ENCODE results near the gene CCRL2. TPM values are rescaled to one million over a fixed set of nuclear protein-coding genes. Genes with fewer than 3 reads are reported as not detected.

CCRL2 gene
- total RNA-seq, 4 donors from 2014 or later = 13.5 to 21.2 (median 16.0) TPM; not detected in 1

DNA sequence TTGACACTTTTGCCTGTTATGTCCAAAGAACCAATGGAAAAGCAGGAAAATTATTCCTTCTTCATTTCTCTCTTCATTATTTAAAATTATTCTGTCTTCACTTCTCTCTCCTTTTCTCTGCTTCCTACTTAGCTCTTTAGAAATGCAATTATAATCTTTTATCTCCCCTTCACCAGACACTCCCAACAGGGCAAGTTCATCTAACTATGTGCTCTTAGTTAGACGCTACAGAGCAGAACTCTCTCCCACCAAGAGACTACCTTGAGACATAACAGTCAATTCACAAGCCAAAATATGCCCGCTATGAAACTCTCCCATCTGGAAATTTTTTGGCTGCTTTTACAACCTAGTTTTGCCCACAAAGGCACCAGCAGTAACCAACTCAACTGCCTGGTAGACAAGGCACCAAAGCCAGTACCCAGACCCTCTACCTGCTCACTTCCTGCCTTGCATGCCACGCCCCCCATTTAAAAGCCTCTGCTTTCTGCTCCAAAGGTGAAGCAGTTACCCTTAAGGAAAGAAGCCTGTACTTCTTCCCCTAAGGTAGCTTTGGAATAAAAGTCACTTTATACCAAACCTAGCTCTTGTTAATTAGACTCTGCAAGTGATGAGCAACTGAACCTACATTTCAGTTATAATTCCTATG is 28.1 kb downstream of the CCRL2 start:
- H3K27ac ChIP-seq = no peak overlapping the region
- H3K27me3 ChIP-seq = no peaks in the 10 kb centered on the region
- no peaks in the 10 kb centered on the region for H3K4me1 ChIP-seq
- DNase-seq = no peak
- H3K9me3 ChIP-seq = peaks cover 0 to 9% (median 1%) of the 10 kb centered on the region in 4 donors
- no peak overlapping the region for H3K4me3 ChIP-seq
- TF ChIP-seq POLR2A (IDR thresholded peaks at IDR 0.05) = no peak
- TF ChIP-seq, protein P1, sequence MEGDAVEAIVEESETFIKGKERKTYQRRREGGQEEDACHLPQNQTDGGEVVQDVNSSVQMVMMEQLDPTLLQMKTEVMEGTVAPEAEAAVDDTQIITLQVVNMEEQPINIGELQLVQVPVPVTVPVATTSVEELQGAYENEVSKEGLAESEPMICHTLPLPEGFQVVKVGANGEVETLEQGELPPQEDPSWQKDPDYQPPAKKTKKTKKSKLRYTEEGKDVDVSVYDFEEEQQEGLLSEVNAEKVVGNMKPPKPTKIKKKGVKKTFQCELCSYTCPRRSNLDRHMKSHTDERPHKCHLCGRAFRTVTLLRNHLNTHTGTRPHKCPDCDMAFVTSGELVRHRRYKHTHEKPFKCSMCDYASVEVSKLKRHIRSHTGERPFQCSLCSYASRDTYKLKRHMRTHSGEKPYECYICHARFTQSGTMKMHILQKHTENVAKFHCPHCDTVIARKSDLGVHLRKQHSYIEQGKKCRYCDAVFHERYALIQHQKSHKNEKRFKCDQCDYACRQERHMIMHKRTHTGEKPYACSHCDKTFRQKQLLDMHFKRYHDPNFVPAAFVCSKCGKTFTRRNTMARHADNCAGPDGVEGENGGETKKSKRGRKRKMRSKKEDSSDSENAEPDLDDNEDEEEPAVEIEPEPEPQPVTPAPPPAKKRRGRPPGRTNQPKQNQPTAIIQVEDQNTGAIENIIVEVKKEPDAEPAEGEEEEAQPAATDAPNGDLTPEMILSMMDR (IDR thresholded peaks at IDR 0.05) = no peak
- H3K36me3 ChIP-seq = no peaks in the 10 kb centered on the region

DNA sequence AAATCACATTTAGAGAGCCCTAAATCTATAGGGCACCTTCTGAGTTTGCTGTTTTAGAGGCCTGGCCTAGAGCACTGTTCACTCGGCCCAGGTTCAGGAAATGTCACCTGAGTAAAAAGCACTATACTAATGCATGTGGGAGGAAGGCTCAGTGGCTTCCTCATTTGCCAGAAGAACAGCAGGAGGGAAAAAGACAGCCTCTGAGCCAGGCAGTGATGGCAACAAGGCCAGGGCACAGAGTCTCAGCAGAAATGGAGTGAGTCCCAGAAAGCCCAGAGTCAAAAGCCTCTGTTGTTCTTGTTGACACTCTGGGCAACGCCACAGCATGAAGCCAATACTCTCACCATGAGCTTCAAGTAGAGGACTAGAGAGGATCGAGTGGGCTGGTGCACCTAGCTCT is 31.8 kb downstream of the CCRL2 start:
- no peak overlapping the region for H3K4me3 ChIP-seq
- H3K27ac ChIP-seq = peak overlapping the region in 1 of 4 donors; percentile 14
- no peak for DNase-seq
- H3K9me3 ChIP-seq = no peaks in the 10 kb centered on the region
- no peaks in the 10 kb centered on the region for H3K27me3 ChIP-seq
- no peaks in the 10 kb centered on the region for H3K36me3 ChIP-seq
- TF ChIP-seq POLR2A (IDR thresholded peaks at IDR 0.05) = no peak
- TF ChIP-seq, protein P1 (IDR thresholded peaks at IDR 0.05) = no peak
- peaks cover 0 to 5% (median 0%) of the 10 kb centered on the region in 4 donors for H3K4me1 ChIP-seq

DNA sequence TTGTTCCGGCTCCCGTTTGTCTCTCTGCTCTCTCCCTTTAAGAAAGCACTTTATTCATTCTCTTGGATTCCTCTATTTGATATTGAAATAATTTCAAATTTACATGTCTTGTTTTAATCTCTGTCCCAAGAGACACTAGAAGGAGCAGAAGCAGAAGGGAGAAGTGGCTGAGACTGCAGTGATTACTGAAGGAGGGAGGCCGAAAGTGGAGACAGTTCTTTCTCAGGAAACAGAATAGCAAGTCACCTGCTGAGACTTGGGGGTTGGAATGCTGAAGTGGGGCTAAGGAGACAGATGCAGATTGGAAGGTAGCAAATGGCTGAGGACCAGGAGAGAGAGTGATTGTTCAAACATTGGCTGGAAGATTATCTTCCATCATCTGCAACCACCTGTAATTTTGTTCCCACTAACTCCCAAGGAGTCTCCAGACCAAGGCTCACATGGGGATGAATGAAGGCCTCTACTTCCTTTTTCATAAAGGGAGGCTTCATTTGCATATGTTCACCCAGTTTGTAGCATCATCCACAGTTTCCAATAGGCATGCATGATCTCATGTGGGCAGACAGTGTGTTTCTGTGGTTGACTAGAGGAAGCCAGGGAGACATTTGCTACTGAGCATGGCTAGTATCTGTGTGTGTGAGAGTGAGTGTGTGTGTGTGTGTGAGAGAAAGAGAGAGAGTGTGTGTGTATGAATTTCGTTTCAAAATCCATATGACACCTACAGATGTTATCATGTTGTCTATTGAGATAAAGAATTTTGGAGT is 33.7 kb downstream of the CCRL2 start:
- Histone ChIP-seq H3K4me3 (no peak overlapping the region), H3K36me3 (no peaks in the 10 kb centered on the region), H3K4me1 (peaks cover 0 to 5% (median 0%) of the 10 kb centered on the region in 4 donors), H3K27me3 (no peaks in the 10 kb centered on the region), H3K9me3 (no peaks in the 10 kb centered on the region), H3K27ac (peak overlapping the region in 2 of 4 donors; percentile 8 to 62)
- DNase-seq = peak in 2 of 3 donors; percentile 60 to 71
- no peak for TF ChIP-seq POLR2A (IDR thresholded peaks at IDR 0.05)
- TF ChIP-seq, protein P1 (IDR thresholded peaks at IDR 0.05) = no peak

DNA sequence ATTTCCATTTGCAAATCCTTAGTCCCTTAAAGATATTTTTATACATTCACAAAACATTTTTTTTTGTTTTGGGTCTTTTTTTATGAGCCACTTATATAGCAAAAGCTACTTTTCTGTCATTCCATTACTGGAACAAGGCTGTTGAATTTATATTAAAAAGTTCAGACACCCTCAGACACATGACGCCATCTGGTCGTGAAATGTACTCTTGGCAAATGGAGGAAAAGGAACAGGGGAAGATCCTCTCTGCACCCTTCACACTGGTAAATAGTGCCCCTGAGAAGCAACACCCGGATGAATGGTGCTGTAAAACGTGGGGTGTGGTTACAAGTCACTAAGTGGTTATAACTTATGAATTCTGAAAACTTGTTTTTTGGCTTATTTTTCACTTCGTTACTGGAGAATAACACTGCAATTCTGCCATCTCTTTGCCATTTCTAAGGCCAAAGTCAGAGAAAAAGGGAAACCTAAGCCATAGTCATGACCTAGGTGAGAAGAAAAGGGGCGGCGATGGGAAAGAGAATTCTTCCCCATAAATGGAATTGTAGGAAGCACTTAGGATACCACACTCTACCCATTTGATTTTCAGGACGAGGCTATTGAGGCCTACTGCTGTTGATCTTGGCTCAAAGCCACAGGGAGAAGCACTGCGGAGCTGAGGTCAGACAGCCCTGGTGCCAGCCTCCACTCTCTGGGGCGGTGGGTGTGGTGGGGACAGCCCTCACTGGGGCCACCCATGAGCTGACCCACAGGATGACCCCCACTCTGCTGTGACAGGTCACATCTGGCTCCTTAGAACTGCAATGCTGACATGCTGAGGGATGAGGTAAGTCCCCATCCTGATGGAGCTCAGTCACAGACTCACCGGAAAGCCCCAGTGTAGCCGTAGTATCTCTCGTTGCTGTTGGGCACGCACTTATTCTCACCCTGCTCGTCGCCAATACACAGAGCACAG is 35.8 kb downstream of the CCRL2 start:
- Histone ChIP-seq H3K27me3 (no peaks in the 10 kb centered on the region), H3K9me3 (no peaks in the 10 kb centered on the region), H3K27ac (no peak overlapping the region), H3K4me1 (peaks cover 0 to 5% (median 0%) of the 10 kb centered on the region in 4 donors), H3K4me3 (no peak overlapping the region), H3K36me3 (no peaks in the 10 kb centered on the region)
- TF ChIP-seq, protein P1 (IDR thresholded peaks at IDR 0.05) = peak in 5 of 6 experiments; percentile 17 to 90 (median 77)
- TF ChIP-seq POLR2A (IDR thresholded peaks at IDR 0.05) = no peak
- peak; percentile 38 to 84 (median 57) for DNase-seq

DNA sequence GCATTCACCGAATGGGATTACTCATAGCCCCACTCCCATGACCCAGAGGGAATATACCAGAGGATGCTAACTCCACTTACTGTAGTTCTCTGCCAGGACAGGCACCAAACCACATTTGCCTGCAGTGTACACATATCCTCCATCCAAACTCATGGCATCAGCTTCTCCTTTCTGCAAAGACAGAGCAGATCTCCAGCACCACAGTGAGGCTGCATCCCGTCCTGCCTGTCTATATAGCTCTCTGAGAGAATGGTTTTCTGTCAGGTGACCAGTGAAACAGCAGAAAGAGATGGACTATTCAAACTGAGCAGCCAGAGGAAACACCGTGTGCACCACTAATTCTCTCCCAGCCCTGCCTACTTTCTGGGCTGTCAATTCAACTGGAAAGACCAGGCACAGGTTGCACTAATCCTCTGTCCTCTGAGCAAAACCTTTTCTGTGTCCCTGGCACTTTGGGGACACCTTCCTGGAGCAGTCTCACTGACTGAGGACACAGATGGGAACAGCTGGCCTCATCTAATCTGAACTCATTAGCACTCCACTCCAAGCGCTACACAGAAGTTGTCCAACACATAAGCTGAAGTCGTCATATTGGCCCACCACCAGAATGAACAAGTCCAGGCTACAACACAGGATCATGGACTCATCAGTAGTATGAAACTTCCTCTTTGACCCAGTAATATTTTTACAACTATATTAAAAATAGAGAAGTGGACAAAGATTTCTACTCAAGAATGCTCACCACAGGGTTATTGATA is 40.3 kb downstream of the CCRL2 start:
- H3K27ac ChIP-seq = no peak overlapping the region
- no peak overlapping the region for H3K4me3 ChIP-seq
- H3K4me1 ChIP-seq = no peaks in the 10 kb centered on the region
- TF ChIP-seq, protein P1 (IDR thresholded peaks at IDR 0.05) = no peak
- TF ChIP-seq POLR2A (IDR thresholded peaks at IDR 0.05) = no peak
- no peaks in the 10 kb centered on the region for H3K9me3 ChIP-seq
- no peak for DNase-seq
- no peaks in the 10 kb centered on the region for H3K27me3 ChIP-seq
- H3K36me3 ChIP-seq = no peaks in the 10 kb centered on the region
